HCT116 (cell line): ENCODE measurements around the gene CMTM6. TPM values are rescaled to one million over a fixed set of nuclear protein-coding genes. Genes with fewer than 3 reads are reported as not detected.
"Not testable (repeated sequence)": the region's sequence is repeated elsewhere in the genome, so short reads cannot be mapped to it uniquely, and the experiment has no call there.

Experiments
- ATAC-seq: fragments of 200-7000 bp; cut with Tn5 transposase; 2 replicates; pipeline ENCODE4 v1.9.1; 2020; ENCODE audit warnings: mild to moderate bottlenecking, moderate library complexity
- BruUV-seq: library from RNA; stranded (reverse); fragments of 400-500 nt; replicated peaks from 2 replicates; lab custom pipeline; 2021; lab: Mats Ljungman, UMichigan
- CTCF ChIA-PET: fragments of 300-600 bp; sonication (Branson Sonifier 250); formaldehyde crosslinking; loops from one replicate; lab custom pipeline; 2021; ENCODE audit warnings: antibody characterized with exemption; lab: Charles Lee
- POLR2A ChIA-PET: fragments of 300-600, 350-600 bp; sonication (Branson Sonifier 250); formaldehyde crosslinking; loops from one replicate; lab custom pipeline; 2021; ENCODE audit warnings: antibody characterized with exemption; lab: Charles Lee
- RAD21 ChIA-PET, 2 experiments: fragments of 300-600 bp; sonication (Branson Sonifier 250); formaldehyde crosslinking; loops; one replicate each; lab custom pipeline; 2023; ENCODE audit warnings: low total read pairs in 2 of 2; ENCODE audit not compliant: uncharacterized antibody in 2 of 2, unreplicated experiment in 2 of 2, low non-redundant PET in 1 of 2; lab: Charles Lee
- DNase-seq: peaks from one replicate; pipeline ENCODE4 v3.0.0-alpha.2; 2010; ENCODE audit warnings: low read depth, low spot score
- H2AFZ ChIP-seq: fragments of 200-600 bp; shearing (Covaris generic), sonication (generic); 2 replicates; pipeline ENCODE4 v1.6.1; 2017; ENCODE audit warnings: low read depth, mixed run types, mixed read lengths, antibody characterized with exemption, low read length; ENCODE audit not compliant: poor library complexity, severe bottlenecking
- H3K27ac ChIP-seq: 2 replicates; pipeline ENCODE4 v1.5.1; 2012; ENCODE audit warnings: low read depth, low read length
- H3K27me3 ChIP-seq: fragments of 200-600 bp; sonication (generic); 2 replicates; pipeline ENCODE4 v1.6.1; 2016; ENCODE audit warnings: mixed run types, low read length, mixed read lengths; ENCODE audit not compliant: insufficient read depth
- H3K36me3 ChIP-seq, 2 experiments: fragments of 200-500 bp in 1 of 2; fragments of 200-600 bp in 1 of 2; sonication (Bioruptor generic) in 1 of 2; sonication (generic) in 1 of 2; 2 replicates each; pipeline versions ENCODE4 v1.5.1 to v1.6.1; 2014 to 2016; ENCODE audit warnings: low read length in 2 of 2, inconsistent platforms in 1 of 2, mixed read lengths in 1 of 2, mixed run types in 1 of 2; ENCODE audit not compliant: insufficient read depth in 2 of 2, control insufficient read depth in 1 of 2
- H3K4me1 ChIP-seq, 2 experiments: fragments of 200-600 bp in 1 of 2; sonication (generic) in 1 of 2; 2 replicates each; pipeline versions ENCODE4 v1.5.1 to v1.6.1; 2012 to 2017; ENCODE audit warnings: low read length in 2 of 2, inconsistent platforms in 1 of 2, mild to moderate bottlenecking in 1 of 2, mixed read lengths in 1 of 2, mixed run types in 1 of 2, moderate library complexity in 1 of 2; ENCODE audit not compliant: insufficient read depth in 2 of 2, control insufficient read depth in 1 of 2
- H3K4me2 ChIP-seq: fragments of 200-600 bp; sonication (generic); 2 replicates; pipeline ENCODE4 v1.6.1; 2017; ENCODE audit warnings: mixed run types, low read length, mixed read lengths
- H3K4me3 ChIP-seq, 2 experiments: fragments of 200-600 bp in 1 of 2; sonication (generic) in 1 of 2; replicated peaks in 1 of 2; 2 replicates each; pipeline ENCODE4 v1.5.1; 2011 to 2016; ENCODE audit warnings: low read length in 2 of 2, control low read depth in 1 of 2, low read depth in 1 of 2, mild to moderate bottlenecking in 1 of 2, mixed read lengths in 1 of 2, mixed run types in 1 of 2
- H3K79me2 ChIP-seq: fragments of 200-600 bp; sonication (generic); 2 replicates; pipeline ENCODE4 v1.6.1; 2017; ENCODE audit warnings: mild to moderate bottlenecking, mixed run types, low read length, moderate library complexity, mixed read lengths; ENCODE audit not compliant: insufficient read depth
- H3K9ac ChIP-seq: fragments of 200-600 bp; sonication (generic); 2 replicates; pipeline ENCODE4 v1.6.1; 2016; ENCODE audit warnings: low read length, mixed read lengths
- H3K9me2 ChIP-seq: fragments of 200-600 bp; sonication (generic), shearing (Covaris generic); 2 replicates; pipeline ENCODE4 v1.6.1; 2017; ENCODE audit warnings: mixed run types, mild to moderate bottlenecking, moderate library complexity; ENCODE audit not compliant: insufficient read depth
- H3K9me3 ChIP-seq, 2 experiments: fragments of 200-500 bp in 1 of 2; fragments of 200-600 bp in 1 of 2; sonication (Bioruptor generic) in 1 of 2; sonication (generic) in 1 of 2; 2 replicates each; pipeline ENCODE4 v1.6.1; 2014 to 2017; ENCODE audit warnings: low read length in 2 of 2, mixed read lengths in 2 of 2, inconsistent platforms in 1 of 2, low read depth in 1 of 2, mild to moderate bottlenecking in 1 of 2, mixed run types in 1 of 2, moderate library complexity in 1 of 2; ENCODE audit not compliant: control insufficient read depth in 1 of 2, insufficient read depth in 1 of 2
- H4K20me1 ChIP-seq: fragments of 200-600 bp; sonication (generic), shearing (Covaris generic); 2 replicates; pipeline ENCODE4 v1.6.1; 2017; ENCODE audit warnings: mixed run types, mild to moderate bottlenecking, moderate library complexity; ENCODE audit not compliant: insufficient read depth
- ATF3 ChIP-seq: IDR thresholded peaks from 2 replicates; pipeline ENCODE4 v1.6.1; 2012
- CBX3 ChIP-seq: IDR thresholded peaks from 2 replicates; pipeline ENCODE4 v1.6.1; 2012; ENCODE audit warnings: low read depth
- EGR1 ChIP-seq: IDR thresholded peaks from 2 replicates; pipeline ENCODE4 v1.6.1; 2012; ENCODE audit warnings: low read depth
- ELF1 ChIP-seq: IDR thresholded peaks from 2 replicates; pipeline ENCODE4 v1.6.1; 2012; ENCODE audit warnings: low read depth, borderline replicate concordance
- EZH2 ChIP-seq: fragments of 200-600 bp; sonication (generic); IDR thresholded peaks from 2 replicates; pipeline ENCODE4 v1.6.1; 2017; ENCODE audit warnings: antibody characterized with exemption, mixed run types
- FOSL1 ChIP-seq: IDR thresholded peaks from 2 replicates; pipeline ENCODE4 v1.6.1; 2012; ENCODE audit warnings: low read depth
- POLR2AphosphoS5 ChIP-seq: IDR thresholded peaks from 2 replicates; pipeline ENCODE4 v1.6.1; 2011; ENCODE audit warnings: mild to moderate bottlenecking, low read depth, low read length, moderate library complexity
- RAD21 ChIP-seq: IDR thresholded peaks from 2 replicates; pipeline ENCODE4 v1.6.1; 2012; ENCODE audit warnings: low read depth, mild to moderate bottlenecking
- SIN3A ChIP-seq: IDR thresholded peaks from 2 replicates; pipeline ENCODE4 v1.6.1; 2012; ENCODE audit warnings: low read depth
- SP1 ChIP-seq: IDR thresholded peaks from 2 replicates; pipeline ENCODE4 v1.6.1; 2012; ENCODE audit warnings: low read depth
- TCF7L2 ChIP-seq: IDR thresholded peaks from 2 replicates; pipeline ENCODE4 v1.7.0; 2011; ENCODE audit warnings: borderline replicate concordance, inconsistent platforms; ENCODE audit not compliant: insufficient read depth, insufficient read length; ENCODE audit errors: extremely low read depth
- YY1 ChIP-seq: IDR thresholded peaks from 2 replicates; pipeline ENCODE4 v1.6.1; 2011; ENCODE audit warnings: low read length, low read depth, moderate library complexity, mild to moderate bottlenecking; ENCODE audit not compliant: insufficient replicate concordance; ENCODE audit errors: extremely low read depth
- ZFX ChIP-seq: fragments of 450-650 bp; IDR thresholded peaks from 2 replicates; pipeline ENCODE4 v1.6.1; 2017
- intact Hi-C: fragments of 100-400 bp; cut with micrococcal nuclease; formaldehyde crosslinking; loops from 2 replicates; pipeline ENCODE4 v1.10.0; 2022
- total RNA-seq: library from RNA; stranded (reverse); gene quantifications from one replicate; pipeline ENCODE4 v1.2.1, GENCODE V29; 2021; ENCODE audit not compliant: unreplicated experiment
- TF ChIP-seq, protein P1 (sequence below): IDR thresholded peaks from 2 replicates; pipeline ENCODE4 v1.6.1; 2012
- TF ChIP-seq, protein P2 (sequence below): IDR thresholded peaks from 2 replicates; pipeline ENCODE4 v1.6.1; 2011; ENCODE audit warnings: mild to moderate bottlenecking, low read length, moderate library complexity; ENCODE audit not compliant: insufficient replicate concordance; ENCODE audit errors: extremely low read depth

The CMTM6 gene
- total RNA-seq, 1 experiment from 2014 or later, result 41.1 TPM

DNA sequence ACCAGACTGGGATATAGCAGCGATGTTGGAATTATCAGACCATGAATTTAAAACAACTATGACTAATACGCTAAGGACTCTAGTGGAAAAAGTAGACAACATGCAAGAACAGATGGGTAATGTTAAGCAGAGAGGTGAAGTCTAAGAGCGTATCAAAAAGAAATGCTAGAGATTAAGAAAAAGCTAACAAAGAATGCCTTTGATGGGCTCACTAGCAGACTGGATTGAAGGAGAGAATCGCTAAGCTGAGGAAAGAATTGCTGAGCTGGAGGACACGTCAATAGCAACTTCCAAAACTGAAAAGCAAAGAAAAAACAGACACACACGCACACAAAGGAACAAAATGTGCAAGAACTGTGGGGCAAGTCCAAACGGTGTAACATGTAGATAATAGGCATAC is 20.0 kb upstream of the CMTM6 start:
- no peak for TF ChIP-seq ATF3
- no peak for TF ChIP-seq FOSL1
- TF ChIP-seq EZH2, result no peak
- TF ChIP-seq, protein P1, sequence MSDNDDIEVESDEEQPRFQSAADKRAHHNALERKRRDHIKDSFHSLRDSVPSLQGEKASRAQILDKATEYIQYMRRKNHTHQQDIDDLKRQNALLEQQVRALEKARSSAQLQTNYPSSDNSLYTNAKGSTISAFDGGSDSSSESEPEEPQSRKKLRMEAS, result no peak
- TF ChIP-seq POLR2AphosphoS5, result no peak
- TF ChIP-seq SP1, result no peak
- no peak for TF ChIP-seq ZFX
- TF ChIP-seq SIN3A, result no peak
- no peak for TF ChIP-seq EGR1
- TF ChIP-seq, protein P2, sequence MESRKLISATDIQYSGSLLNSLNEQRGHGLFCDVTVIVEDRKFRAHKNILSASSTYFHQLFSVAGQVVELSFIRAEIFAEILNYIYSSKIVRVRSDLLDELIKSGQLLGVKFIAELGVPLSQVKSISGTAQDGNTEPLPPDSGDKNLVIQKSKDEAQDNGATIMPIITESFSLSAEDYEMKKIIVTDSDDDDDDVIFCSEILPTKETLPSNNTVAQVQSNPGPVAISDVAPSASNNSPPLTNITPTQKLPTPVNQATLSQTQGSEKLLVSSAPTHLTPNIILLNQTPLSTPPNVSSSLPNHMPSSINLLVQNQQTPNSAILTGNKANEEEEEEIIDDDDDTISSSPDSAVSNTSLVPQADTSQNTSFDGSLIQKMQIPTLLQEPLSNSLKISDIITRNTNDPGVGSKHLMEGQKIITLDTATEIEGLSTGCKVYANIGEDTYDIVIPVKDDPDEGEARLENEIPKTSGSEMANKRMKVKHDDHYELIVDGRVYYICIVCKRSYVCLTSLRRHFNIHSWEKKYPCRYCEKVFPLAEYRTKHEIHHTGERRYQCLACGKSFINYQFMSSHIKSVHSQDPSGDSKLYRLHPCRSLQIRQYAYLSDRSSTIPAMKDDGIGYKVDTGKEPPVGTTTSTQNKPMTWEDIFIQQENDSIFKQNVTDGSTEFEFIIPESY, result no peak
- no peak for TF ChIP-seq TCF7L2
- no peak for TF ChIP-seq ELF1
- no peak for TF ChIP-seq CBX3
- TF ChIP-seq RAD21, result no peak
- TF ChIP-seq YY1, result no peak
- TF ChIP-seq, all 23 proteins: peak for 0
- Histone ChIP-seq H3K9me3 (no peaks in the 10 kb centered on the region), H3K9me2 (no peaks in the 10 kb centered on the region), H3K4me1 (no peaks in the 10 kb centered on the region), H3K9ac (no peak overlapping the region), H3K79me2 (no peaks in the 10 kb centered on the region), H3K36me3 (peaks cover 0 to 10% of the 10 kb centered on the region in 2 experiments; a peak in 3 of 4 replicates), H3K27me3 (no peaks in the 10 kb centered on the region), H2AFZ (no peak overlapping the region), H3K4me3 (no peak overlapping the region), H3K4me2 (no peak overlapping the region), H4K20me1 (no peaks in the 10 kb centered on the region), H3K27ac (no peak overlapping the region)
- ChIA-PET RAD21 (no interaction called here), CTCF (no interaction called here), POLR2A (no interaction called here)
- DNase-seq (no peak), ATAC-seq (no peak)
- BruUV-seq, result no TSS peak
- intact Hi-C loops, result no loop called here

- H3K27me3 ChIP-seq, H3K4me3 ChIP-seq, H3K9ac ChIP-seq, H3K79me2 ChIP-seq, H3K9me2 ChIP-seq, H3K36me3 ChIP-seq, CTCF ChIA-PET, DNase-seq, H3K27ac ChIP-seq, ATAC-seq, intact Hi-C loops, POLR2A ChIA-PET, H2AFZ ChIP-seq, H4K20me1 ChIP-seq, H3K4me1 ChIP-seq, H3K4me2 ChIP-seq, H3K9me3 ChIP-seq, BruUV-seq: not testable (repeated sequence)
- RAD21 ChIA-PET, result interaction anchor here in 1 of 2 experiments (0.6 kb wide), 1 partner anchor 213 kb away, joined by 4 read pairs; no protein-coding TSS in a partner anchor
These were observed 16.3 kb upstream of the CMTM6 start for GRCh38 chr3:32518921-32519320.
